Left renal cortex interstitium (tissue), 4 donors: Measurements from ENCODE around the gene ABTB2. TPM values are rescaled to one million over a fixed set of nuclear protein-coding genes. Genes with fewer than 3 reads are reported as not detected.

Experiments used
- DNase-seq, 4 donors: peaks; one replicate each; pipeline ENCODE4 v3.0.0-alpha.2; 2013; ENCODE audit warnings: low read depth in 4 of 4, low spot score in 2 of 4, missing footprints in 1 of 4
- polyA plus RNA-seq, 4 donors: library from polyadenylated mRNA; unstranded; fragments of 120-200 nt; gene quantifications; one replicate each; pipeline ENCODE4 v1.2.1, GENCODE V29; 2013; ENCODE audit not compliant: insufficient read length in 4 of 4

ABTB2 gene
- polyA plus RNA-seq, 4 donors, result 6.4 to 12.9 (median 8.8) TPM

DNA sequence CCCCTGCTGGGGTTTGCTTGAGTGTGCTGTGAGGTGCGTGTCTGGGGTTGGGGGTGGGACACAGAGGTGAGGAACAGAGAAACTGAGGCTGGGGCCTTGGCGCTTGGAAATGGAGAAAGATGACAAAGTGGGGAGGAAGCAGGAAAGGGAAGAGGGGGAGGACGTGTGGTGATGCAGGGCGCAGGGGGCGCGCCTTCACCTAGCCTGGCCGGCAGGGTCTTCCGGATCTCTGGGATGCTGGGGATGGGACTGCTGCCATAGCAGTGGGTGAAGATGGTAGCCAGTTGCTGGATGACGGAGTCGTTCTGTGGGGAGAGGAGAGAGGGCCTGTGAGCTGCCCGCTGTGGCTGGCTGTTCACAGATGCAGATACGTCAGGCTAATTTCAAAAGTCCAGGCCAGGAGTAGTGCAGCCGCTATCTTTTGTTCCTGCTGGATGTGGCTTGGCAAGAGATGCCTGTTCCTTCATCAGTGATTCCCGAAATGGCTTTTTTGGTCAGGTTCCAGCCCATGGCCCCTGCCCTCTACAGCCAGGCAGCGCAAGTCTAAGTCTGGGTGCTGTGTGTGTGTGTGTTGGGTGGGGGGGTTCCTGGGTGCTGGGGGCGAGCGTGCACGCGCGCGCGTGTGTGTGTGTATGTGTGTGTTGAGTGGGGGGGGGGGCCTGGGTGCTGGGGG, 197.6 kb downstream of the ABTB2 start:
- no peak for DNase-seq

DNA sequence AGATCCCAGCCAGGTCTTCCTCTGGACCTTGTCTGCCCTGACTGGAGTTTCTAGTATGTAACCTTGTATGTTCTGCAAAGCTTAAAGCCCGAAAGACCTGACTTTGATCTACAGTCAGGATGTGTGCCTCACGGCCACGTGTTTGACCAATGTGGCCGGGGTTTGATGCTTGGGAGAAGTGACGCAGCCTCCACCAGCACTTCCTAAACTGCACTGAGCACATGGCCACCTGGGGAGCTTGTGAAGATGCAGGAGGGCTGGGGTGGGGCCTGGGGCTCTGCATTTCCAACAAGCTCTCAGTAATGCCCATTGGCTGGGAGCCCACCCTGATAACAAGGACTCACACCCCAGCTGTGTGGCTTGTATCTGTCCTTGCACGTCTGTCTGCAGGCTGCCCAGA, 199.1 kb downstream of the ABTB2 start:
- DNase-seq, result no peak

DNA sequence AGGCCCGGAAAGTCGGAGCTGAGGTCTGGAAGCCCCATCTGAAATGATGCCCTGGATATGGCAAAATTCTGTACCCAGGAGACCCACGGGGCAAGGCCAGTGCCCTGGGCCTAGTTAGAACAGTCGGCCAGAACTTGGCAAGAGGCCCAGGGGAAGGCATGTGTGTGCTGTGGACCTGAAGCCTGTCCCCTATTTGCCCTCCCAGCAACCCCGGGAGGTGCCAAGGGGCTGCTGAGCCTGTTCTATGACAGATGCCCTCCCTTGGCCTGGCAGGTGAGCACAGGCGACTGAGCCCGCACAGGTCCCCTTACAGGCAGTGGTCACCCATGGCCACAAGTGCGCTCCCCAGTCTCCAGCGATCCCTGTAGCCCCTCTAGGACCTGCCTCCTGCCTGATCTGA, 200.6 kb downstream of the ABTB2 start:
- no peak for DNase-seq

DNA sequence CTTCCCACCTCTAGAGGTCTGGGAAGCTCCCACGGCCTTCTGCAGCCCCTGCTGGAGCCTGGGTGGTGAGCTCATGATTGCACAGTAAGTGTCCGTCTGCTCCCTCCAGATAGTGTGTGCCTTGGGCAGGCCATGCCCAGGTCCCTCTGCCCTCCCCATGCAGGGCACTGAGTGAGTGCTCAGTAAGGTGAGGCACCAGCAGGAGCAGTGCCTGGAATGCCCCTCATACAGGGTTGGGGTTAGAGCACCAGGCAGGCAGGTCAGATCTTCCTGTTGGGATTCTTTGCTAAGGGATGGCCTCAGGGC, 202.1 kb downstream of the ABTB2 start:
- no peak for DNase-seq

DNA sequence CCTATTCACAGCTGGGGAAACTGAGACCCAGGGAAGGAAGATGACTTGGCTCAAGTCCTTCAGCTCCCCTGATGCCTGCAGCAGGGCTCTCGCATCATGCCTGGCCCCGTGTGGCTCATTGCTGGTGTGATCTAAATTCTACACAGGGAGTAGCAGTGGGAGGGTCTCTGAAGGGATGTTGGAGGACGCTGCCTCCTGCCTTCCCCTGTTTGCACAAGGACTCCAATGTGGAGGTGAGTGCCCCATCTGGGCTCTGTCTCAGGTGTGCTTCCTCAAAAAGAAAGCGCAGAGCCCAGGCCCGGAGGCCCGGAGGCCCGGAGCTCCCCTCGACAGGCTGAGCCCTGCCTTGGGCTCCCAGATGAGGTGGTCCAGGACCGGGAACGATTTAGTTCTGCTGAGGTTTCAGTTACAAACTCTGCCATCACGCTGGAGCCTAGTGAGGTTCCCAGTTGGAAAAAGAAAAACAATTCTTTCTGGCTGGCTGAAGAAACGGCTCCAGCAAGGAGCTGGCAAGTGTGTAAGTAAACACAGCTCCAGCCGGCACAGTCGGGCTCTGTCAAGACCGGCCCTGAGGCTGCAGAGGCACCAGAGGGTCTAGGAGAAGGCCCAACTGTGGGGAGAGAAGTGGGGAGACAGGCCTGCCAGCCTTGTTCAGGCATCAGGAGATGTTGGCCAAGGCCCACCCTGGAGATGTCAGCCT, 202.6 kb downstream of the ABTB2 start:
- DNase-seq, result no peak

DNA sequence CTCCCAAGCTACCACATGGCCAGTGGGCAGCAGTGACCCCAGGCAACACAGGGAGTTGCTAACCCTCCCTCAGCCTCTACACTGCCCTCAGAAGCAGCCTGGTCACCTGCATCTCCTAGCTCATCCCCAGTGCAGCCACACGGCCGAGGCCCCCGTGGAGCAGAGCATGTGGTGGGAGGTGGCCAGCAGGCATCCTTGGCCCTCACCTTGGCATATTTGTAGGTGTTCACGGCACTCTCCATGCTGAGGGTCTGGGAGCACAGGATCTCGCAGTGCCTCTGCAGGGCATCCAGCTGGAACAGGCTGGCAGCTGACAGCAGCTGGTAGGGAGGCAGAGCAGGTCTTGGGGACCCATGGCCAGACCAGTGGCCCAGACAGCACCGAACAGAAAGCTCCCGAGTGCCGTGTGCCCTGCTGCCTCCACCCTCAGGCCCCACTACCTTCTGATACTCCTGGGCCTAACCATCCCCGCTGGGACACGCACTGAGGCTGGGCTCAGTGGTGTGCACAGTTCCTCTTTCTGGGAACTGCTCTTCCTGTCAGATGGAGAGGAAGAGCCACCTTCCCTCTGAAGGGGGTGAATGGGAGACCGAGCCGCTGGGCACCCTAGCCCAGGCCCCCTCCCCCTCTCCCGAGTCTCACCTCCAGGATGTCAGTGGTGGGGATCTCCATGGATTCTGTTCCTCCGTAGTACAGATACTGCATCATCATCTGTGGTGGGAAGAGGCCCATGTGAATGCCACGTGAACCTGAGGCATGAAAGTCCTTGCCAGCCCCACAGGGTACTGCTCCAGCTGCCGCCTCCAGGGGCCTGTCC, 203.5 kb downstream of the ABTB2 start:
- no peak for DNase-seq

DNA sequence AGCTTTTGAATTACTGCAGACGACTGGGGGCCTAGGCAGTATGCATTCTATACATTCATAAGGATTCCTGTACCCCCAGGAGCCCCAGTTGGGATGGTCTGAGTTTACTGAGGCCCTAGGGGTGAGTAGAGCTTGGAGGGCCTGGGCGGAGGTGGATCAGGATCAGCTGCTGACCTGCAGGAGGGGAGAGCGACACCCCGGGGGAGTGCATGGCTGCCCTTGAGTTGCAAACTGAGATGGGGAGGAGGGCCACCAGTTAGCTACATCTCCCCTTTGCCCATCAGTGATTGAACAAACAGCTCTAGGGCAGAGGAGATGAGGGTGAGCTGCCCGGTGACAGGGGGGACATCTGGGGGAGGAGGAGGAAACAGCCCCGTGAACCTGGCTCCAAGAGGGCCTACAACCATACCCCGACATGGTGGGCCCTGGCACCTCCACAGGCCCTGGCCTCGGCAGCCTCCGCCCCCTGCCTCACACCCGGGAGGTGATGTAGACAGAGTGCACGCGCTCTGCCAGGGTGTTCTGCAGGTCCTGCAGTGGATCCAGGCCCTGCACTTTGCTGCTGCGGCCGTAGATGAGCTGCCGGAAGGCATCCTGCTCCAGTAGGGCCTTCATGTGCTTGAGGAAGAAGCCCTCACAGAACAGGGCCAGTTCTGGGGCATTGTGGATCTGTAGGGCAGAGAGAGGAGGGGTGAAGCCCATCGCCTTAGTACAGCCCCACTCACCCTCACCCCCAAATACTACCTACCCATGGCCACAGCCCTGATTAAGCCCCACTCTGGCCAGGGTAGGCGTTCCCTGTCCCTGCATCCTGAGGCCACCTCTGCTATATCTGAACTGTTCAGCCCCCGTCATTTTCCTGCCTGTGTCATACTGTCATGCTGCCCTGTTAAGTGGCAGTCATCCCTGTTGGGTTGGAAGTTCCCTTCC, 205.6 kb downstream of the ABTB2 start:
- DNase-seq, result no peak

DNA sequence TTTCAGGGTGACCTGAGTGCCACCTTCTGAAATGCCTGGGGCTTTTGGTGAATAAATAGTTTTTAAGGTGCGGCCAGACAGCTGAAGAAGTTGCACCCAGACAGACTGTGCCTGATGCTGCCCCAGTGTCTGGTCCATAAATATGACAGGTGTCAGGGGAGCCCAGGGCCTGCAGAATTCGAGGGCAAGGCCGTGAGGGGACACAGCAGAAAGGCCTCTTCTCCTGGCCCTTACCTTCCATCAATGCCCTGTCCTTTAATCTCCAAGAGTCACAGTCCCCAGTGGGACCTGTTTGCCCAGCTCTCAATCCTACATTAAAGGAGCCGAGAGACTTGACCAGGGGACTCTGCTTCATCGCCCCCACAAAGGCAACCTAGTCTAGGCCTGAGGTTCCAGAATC, 206.6 kb downstream of the ABTB2 start:
- DNase-seq, result no peak

DNA sequence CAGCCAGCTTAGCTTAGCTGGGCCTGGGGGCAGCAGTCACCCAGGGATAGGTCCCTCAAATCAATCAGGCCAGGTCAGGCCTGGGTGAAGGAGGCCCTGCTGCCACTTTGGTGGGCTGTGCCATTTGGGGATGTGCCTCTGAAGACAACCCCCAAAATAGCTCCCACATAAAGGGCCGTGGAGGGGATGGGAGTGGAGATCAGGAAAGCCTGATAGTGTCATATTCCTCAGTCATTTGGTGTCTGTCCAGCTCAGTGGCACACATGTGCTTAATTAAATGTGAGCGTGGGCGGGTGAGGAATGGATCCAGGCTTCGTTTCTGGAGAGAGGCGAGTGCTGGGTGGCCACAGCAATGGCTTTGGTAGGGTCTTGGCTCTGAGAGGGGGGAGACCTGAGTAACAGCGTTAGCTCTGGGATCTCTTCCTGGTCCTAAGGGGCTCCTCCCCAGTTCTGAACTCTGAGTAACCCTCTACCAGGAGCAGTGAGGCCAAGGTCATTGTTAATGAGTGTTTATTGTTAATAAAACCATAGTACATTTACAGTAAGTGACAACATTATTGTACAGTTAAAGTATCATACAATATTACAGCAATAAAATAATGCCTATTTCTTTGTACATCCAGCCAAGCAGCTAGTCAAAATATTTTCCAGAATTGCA, 207.2 kb downstream of the ABTB2 start:
- no peak for DNase-seq

DNA sequence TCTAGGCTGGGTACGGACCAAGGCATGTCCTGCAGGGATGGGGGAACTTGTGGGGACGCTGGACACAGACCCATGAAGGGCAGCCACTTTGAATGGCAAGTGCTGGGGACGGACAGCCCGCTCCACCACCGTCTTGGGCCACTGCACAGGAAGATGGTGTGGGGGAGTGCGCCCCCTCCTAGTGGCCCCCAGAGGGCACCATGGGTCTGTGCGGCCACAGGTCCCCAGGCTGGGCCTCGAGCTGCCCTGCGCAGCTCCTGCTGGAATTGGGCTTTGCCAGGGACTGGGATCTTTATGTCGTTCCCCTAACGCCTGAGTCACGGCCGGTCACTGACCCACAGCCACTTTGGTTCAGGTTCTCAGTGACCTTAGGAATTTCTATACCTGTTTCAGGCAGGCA, 208.0 kb downstream of the ABTB2 start:
- DNase-seq, result no peak

DNA sequence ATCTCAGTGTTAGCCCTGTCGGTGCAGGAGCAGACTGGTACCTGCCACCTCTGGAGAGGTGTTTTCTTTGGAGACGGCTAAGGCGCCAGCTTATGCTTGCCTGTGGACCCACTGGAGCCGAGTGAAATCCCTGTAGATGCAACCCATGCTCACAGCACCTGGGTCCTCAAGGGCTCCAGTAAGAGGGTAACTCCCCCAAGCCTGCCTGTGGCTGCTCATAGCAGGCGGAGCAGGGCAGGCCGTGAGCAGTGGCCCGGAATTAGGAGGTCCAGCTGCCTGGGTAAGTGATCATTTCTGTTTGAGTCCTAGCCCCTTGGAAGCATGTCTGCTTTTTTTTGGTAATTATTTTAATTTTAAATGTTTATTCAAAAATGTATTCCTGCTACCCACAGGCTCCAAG, 208.5 kb downstream of the ABTB2 start:
- no peak for DNase-seq

DNA sequence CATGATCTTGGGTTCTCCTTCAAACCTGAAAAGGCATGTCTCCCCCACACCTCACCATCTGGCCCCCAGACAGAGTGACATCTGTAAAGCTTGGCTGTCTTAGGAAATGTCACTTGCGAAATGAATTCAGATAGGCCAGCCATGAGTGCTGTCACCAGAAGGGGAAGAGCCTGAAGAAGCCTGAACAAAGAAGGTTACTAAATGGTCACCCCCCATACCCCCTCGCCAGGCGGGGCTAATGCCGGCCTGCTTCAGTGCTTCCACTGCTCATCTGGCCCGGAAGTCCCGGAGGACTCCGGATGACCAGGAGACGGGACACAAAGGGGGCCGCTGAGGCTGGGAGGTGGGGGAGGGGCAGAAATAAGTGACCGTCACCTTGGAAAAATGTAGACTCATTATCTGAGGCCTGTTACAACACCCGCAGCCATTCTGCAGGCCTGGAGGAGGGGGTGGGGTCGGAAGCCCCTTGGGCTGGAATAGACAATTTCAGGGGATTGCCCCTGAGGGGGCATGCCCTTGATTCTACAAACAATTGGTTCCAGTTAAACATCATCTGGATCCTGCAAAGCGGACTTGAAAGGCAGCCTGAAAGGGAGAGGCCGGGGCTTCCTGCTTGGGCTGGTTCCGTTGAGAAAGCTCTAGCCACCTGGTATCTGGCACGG, 209.2 kb downstream of the ABTB2 start:
- DNase-seq, result no peak

DNA sequence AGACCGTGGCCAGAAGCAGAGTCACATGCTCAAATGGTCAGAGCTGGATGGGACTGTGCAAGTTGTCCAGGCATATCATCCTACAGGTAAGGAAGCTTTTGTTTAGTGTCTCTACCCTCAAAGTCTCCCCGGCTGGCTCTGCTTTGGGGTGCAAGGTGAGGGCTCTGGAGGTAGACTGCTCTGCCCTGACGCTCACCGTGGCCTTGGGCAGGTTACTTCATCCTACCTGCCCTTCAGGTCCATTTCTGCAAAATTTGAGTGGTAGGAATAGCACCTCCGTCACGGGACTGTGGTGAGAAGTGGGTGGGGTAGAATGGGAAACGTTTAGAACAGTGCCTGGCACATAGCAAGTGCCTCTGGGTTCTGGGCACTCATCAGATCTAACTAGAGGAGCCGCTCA, 210.2 kb downstream of the ABTB2 start:
- DNase-seq, result no peak

DNA sequence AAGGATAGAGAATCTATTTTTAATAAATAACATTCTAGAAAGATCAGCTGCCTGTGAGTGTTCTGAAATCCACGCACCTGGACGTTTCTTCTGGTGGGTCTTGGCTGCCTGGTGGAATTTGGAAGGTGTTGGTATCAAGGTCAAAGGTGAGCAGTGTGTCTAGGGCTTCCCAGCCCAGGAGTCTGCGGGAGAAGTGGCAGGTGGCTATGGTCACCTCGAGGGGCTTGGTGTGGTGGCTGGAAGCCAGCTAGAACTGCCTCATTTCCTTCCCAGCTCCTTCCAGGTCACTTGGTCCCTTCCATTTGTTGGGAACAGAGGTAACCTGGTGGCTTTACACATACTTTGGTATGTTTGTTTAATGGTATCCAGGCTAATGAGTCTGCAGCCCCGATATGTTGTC, 210.9 kb downstream of the ABTB2 start:
- DNase-seq, result no peak

DNA sequence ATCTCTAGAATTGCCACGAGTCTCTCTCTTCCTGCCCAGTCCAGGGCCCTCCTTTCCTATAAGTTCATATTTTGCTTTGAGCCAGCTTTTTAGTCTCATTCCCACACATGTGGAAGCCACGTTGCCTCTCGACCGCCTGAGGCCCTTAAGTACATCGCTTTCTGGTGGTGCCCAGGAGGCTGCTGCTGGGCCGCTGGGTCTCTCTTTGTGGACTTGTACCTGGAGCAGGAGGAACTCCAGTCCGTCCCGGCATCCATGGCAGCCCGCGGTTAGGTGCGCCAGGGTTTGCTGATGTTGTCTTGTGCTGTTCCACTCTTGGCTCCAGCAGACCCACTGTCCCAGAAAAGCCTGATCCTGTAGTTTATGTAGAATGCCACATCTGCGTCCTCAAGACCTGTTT, 211.4 kb downstream of the ABTB2 start:
- DNase-seq, result no peak

DNA sequence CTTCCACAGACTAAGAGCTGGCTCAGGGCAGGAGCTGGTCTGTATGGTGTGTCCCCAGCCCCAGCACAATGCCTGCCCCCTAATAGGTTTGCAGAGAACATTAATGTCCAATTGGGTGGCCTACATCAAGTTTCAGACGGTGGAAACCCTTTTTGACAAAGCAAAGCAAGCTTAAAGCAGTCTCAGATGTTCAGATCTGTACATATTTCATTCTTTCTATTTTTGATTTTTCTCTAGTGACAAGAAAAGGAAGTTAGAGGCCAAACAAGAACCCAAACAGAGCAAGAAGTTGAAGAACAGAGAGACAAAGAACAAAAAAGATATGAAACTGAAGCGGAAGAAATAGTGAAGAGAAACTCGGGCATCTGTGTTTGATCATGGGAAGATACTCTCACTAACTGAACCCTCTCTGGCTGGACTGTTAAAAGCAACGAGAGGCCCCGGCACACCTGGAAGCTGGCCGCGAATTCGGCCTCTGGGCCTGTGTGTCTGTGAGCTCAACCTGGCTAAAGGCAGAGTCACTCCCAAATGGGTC, 211.9 kb downstream of the ABTB2 start:
- no peak for DNase-seq

DNA sequence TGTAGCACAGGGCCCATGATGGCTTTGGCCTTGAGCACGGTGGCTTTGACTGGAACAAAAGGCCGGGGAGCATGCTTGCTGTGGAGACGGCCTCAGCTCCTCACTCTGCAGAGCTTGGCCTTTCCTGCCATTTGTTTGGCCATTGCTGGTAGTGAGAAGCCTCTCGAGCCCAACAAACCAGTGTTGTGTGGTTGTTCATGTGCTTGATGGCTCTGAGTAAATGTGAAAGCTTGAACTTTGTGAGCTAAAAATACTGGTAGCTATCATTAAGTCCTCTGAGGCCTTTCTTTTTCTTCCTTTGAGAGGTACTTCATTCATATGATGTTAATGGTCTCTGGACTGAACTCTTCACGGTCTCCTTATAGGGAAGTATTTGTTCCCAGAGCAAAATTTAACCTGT, 212.7 kb downstream of the ABTB2 start:
- DNase-seq, result no peak

DNA sequence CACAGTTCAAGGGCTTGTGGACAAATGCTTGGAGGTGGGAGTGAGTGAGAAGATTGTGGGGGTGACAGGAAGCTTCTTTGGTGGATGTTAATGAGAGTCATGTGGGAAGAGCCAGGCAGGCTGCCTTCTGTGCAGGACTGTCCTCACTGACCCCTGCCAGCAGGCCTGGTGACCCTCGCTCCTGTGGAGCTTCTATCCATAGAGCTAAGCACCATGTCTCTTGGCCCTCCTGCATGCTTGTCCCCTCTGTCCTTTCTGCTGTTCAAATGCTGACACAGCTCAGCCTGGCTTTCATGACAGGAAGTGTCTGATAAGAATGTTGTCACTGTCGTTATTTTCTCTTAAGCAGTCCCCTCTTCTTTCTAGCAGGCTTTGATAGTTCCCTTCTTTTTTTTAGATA, 214.8 kb downstream of the ABTB2 start:
- DNase-seq, result no peak

DNA sequence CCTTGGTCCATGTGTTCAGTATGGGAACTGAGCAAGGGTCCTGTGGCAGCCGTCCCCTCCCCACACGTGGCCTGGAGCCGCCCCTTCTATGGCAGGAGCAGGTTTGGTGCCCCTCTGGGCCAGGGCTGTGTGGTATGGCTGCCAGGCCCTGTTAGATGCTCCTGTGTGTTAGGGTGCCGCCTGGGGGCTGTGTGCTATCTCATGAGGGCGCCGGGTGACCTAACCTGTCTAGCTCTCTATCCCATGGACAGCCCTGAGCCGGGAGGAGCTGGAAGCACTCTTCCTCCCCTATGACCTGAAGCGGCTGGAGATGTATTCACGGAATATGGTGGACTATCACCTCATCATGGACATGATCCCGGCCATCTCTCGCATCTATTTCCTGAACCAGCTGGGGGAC, 217.7 kb downstream of the ABTB2 start:
- DNase-seq, result no peak

DNA sequence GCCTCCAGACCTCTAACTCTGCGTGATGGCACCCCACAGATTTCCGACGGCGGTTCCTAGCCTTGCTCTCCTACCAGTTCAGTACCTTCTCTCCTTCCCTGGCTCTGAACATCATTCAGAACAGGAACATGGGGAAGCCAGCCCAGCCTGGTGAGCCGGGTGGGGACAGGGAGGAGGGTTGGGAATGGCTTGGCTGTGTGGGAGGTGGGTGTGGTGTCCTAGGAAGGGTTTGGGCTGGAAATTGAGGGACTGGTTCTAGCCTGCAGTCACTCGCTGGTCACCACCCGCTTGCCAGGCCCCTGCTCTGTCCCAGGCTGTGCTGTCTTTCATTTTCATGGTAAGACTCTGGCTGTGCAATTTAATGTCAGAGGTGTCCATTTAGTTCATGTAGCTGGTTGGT, 218.5 kb downstream of the ABTB2 start:
- DNase-seq, result no peak
